Fibroblast of the aortic adventitia (primary cell): ENCODE results near the gene RAD51B. TPM values are rescaled to one million over a fixed set of nuclear protein-coding genes. Genes with fewer than 3 reads are reported as not detected.
"Not testable (repeated sequence)": the region's sequence is repeated elsewhere in the genome, so short reads cannot be mapped to it uniquely, and the experiment has no call there.

Experiments used
- DNase-seq: peaks from one replicate; pipeline ENCODE4 v3.0.0-alpha.2; 2010; ENCODE audit warnings: low read depth
- H3K4me3 ChIP-seq: 2 replicates; pipeline ENCODE4 v1.5.1; 2011; ENCODE audit warnings: low read depth, mild to moderate bottlenecking, control low read depth, low read length, moderate library complexity
- CTCF ChIP-seq: IDR thresholded peaks from 2 replicates; pipeline ENCODE4 v1.5.1; 2011; ENCODE audit warnings: mild to moderate bottlenecking, low read length, control low read depth, inconsistent platforms; ENCODE audit not compliant: insufficient read depth
- total RNA-seq: library from RNA; depleted of rRNA; stranded (reverse); fragments of >200 nt; gene quantifications from 2 replicates; pipeline ENCODE4 v1.2.3, GENCODE V29; 2012; ENCODE audit warnings: low replicate concordance

Gene RAD51B
- total RNA-seq, 1 donor: 28.7 TPM

GRCh38 chr14:68300608-68301007, 481.0 kb downstream of the RAD51B start:
- no peak for DNase-seq
- no peak for TF ChIP-seq CTCF
- H3K4me3 ChIP-seq: no peak overlapping the region

- no peak overlapping the region for H3K4me3 ChIP-seq
- TF ChIP-seq CTCF: no peak
- no peak for DNase-seq
Observed at GRCh38 chr14:68301219-68301618, 481.6 kb downstream of the RAD51B start.

- DNase-seq, H3K4me3 ChIP-seq: not testable (repeated sequence)
Observed at GRCh38 chr14:68302938-68303337, 483.4 kb downstream of the RAD51B start.

- TF ChIP-seq CTCF: no peak
- DNase-seq: no peak
- no peak overlapping the region for H3K4me3 ChIP-seq
Observed at GRCh38 chr14:68305738-68306137, 486.2 kb downstream of the RAD51B start.

- TF ChIP-seq CTCF: no peak
- no peak overlapping the region for H3K4me3 ChIP-seq
- DNase-seq: no peak
Observed at GRCh38 chr14:68306265-68306933, 486.8 kb downstream of the RAD51B start.

GRCh38 chr14:68306934-68307789, 487.6 kb downstream of the RAD51B start:
- no peak overlapping the region for H3K4me3 ChIP-seq
- DNase-seq: peak; percentile 62
- TF ChIP-seq CTCF: no peak

GRCh38 chr14:68307790-68308168, 488.2 kb downstream of the RAD51B start:
- H3K4me3 ChIP-seq: no peak overlapping the region
- TF ChIP-seq CTCF: no peak

More at GRCh38 chr14:68307790-68308168, 488.2 kb downstream of the RAD51B start:
- peak; percentile 75 for DNase-seq
